ENCODE measurements around the gene LMOD1. TPM values are rescaled to one million over a fixed set of nuclear protein-coding genes. Genes with fewer than 3 reads are reported as not detected.
"Not testable (repeated sequence)": the region's sequence is repeated elsewhere in the genome, so short reads cannot be mapped to it uniquely, and the experiment has no call there.

The LMOD1 gene
- total and polyA plus RNA-seq, 11 donors = 4.6 to 24.9 (median 10.0) TPM

- ATAC-seq (peak in 1 of 4 donors; percentile 12), DNase-seq (no peak)
- H3K27ac ChIP-seq = peak overlapping the region in 11 of 12 donors; percentile 17 to 92 (median 69)
- H3K27me3 ChIP-seq = no peaks in the 10 kb centered on the region
- H3K9me3 ChIP-seq = no peaks in the 10 kb centered on the region
- no peak for TF ChIP-seq POLR2A (IDR thresholded peaks at IDR 0.05)
- no peak for TF ChIP-seq CTCF (IDR thresholded peaks at IDR 0.05)
- intact Hi-C loops (cut with DNase I) = loop anchor here in 2 of 10 donors (5.0 kb wide), 1 partner anchor 37 kb away; no protein-coding TSS in a partner anchor
- H3K36me3 ChIP-seq = peaks cover 0 to under 1% (median 0%) of the 10 kb centered on the region in 9 donors
- 55 to 74% (median 64%) methylated on average over 6 of the region's 6 CpGs for WGBS, 4 donors
- peaks cover 0 to 45% (median 11%) of the 10 kb centered on the region in 12 donors for H3K4me1 ChIP-seq
- H3K4me3 ChIP-seq = no peak overlapping the region
Observed at GRCh38 chr1:201905234-201905890, 41.0 kb downstream of the LMOD1 start.

DNA sequence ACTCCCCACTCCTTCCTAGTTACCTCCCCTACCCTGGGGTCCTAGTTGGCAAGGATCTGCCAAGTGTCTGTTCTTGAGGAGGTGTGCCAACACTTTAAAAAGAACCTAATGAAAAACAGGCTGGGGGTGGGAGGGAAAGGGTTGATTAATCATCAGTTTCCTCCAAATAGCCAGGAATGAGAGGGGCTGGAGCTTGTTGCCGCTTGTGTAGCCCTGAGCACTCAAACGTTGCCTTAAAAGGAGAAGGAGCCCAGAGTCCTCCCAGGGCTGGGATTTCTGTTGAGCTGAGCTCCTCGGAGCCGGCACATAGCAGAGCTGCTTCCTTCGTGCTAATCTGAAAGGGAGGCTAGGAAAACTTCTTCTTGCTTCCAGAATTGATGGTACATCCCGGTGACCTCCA lies 41.8 kb downstream of the LMOD1 start:
- Histone ChIP-seq H3K27me3 (no peaks in the 10 kb centered on the region), H3K36me3 (peaks cover 0 to 8% (median 0%) of the 10 kb centered on the region in 9 donors), H3K9me3 (no peaks in the 10 kb centered on the region), H3K4me1 (peaks cover 0 to 45% (median 11%) of the 10 kb centered on the region in 12 donors), H3K27ac (peak overlapping the region; percentile 17 to 92 (median 68)), H3K4me3 (no peak overlapping the region)
- ATAC-seq (peak in 3 of 4 donors; percentile 49 to 80 (median 72)), DNase-seq (peak in 3 of 5 donors; percentile 48 to 60 (median 51))
- 12 to 29% (median 23%) methylated on average over 6 of the region's 6 CpGs for WGBS, 4 donors
- intact Hi-C loops (cut with DNase I) = no loop called here
- TF ChIP-seq CTCF (IDR thresholded peaks at IDR 0.05) = no peak
- TF ChIP-seq POLR2A (IDR thresholded peaks at IDR 0.05) = no peak

- Histone ChIP-seq H3K4me3 (no peak overlapping the region), H3K9me3 (no peaks in the 10 kb centered on the region), H3K27ac (peak overlapping the region in 7 of 12 donors; percentile 18 to 92 (median 69)), H3K27me3 (no peaks in the 10 kb centered on the region), H3K4me1 (peaks cover 0 to 54% (median 11%) of the 10 kb centered on the region in 12 donors), H3K36me3 (peaks cover 0 to 12% (median 0%) of the 10 kb centered on the region in 9 donors)
- intact Hi-C loops (cut with DNase I) = loop anchor here in 1 of 10 donors (2.0 kb wide), 1 partner anchor 44 kb away; the partner anchor contains the start of gene LMOD1
- DNase-seq (peak in 1 of 5 donors; percentile 53), ATAC-seq (peak in 2 of 4 donors; percentile 39 to 49)
- 73 to 88% (median 80%) methylated on average over 5 of the region's 5 CpGs for WGBS, 4 donors
- TF ChIP-seq CTCF (IDR thresholded peaks at IDR 0.05) = no peak
Observed at GRCh38 chr1:201903135-201903534, 43.2 kb downstream of the LMOD1 start.

DNA sequence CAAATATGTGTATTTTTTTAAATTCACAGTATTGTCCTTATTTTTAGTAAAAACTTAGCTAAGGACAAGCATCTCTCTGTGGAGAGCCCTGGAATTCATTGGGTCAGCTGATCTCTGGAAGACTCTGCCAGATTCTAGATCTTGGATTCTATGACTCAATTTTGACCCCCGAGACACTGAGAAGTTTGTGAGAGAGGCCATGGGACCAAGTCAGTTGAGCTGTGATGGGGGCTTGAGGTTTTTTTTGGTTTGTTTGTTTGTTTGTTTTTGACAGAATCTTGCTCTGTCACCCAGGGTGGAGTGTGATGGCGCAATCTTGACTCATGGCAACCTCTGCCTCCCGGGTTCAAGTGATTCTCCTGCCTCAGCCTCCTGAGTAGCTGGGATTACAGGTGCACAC lies 44.1 kb downstream of the LMOD1 start:
- Histone ChIP-seq H3K4me3 (no peak overlapping the region), H3K27ac (peak overlapping the region in 6 of 12 donors; percentile 44 to 92 (median 70)), H3K9me3 (no peaks in the 10 kb centered on the region), H3K27me3 (no peaks in the 10 kb centered on the region), H3K4me1 (peaks cover 0 to 60% (median 16%) of the 10 kb centered on the region in 12 donors), H3K36me3 (peaks cover 0 to 12% (median 3%) of the 10 kb centered on the region in 9 donors)
- DNase-seq (no peak), ATAC-seq (no peak)
- TF ChIP-seq CTCF (IDR thresholded peaks at IDR 0.05) (no peak), POLR2A (IDR thresholded peaks at IDR 0.05) (no peak)
- intact Hi-C loops (cut with DNase I) = loop anchor here in 1 of 10 donors (2.0 kb wide), 1 partner anchor 45 kb away; the partner anchor contains the start of gene LMOD1
- WGBS, 4 donors = 79 to 91% (median 83%) methylated on average over 3 of the region's 3 CpGs

- H3K27me3 ChIP-seq; intact Hi-C loops (cut with DNase I); DNase-seq; H3K9me3 ChIP-seq; H3K4me3 ChIP-seq; ATAC-seq: not testable (repeated sequence)
- Histone ChIP-seq H3K27ac (peak overlapping the region in 2 of 12 donors; percentile 34 to 80), H3K36me3 (peaks cover 0 to 12% (median 3%) of the 10 kb centered on the region in 9 donors), H3K4me1 (peaks cover 0 to 60% (median 24%) of the 10 kb centered on the region in 12 donors)
- WGBS, 4 donors = 88 to 95% (median 93%) methylated on average over 6 of the region's 6 CpGs
Observed at GRCh38 chr1:201901036-201901435, 45.3 kb downstream of the LMOD1 start.

Data from heart left ventricle (tissue), 16 donors.